Spleen (tissue), 7 donors: ENCODE data around the gene G2E3.

Source experiments
- CTCF ChIP-seq, 11 experiments: fragments of 200-600 bp in 7 of 11; fragments of 450-650 bp in 4 of 11; sonication (generic) in 4 of 11; IDR thresholded peaks in 8 of 11; conservative IDR thresholded peaks in 3 of 11; 1 replicate in 7 of 11; 2 replicates in 4 of 11; pipeline versions ENCODE4 v1.4.0 to v1.8.0; 2016 to 2021; ENCODE audit warnings: antibody characterized with exemption in 11 of 11, inconsistent platforms in 4 of 11, mild to moderate bottlenecking in 1 of 11
- POLR2A ChIP-seq, 3 donors: fragments of 450-650 bp; IDR thresholded peaks; one replicate each; pipeline ENCODE4 v1.5.1; 2017; ENCODE audit warnings: antibody characterized with exemption in 3 of 3, mild to moderate bottlenecking in 1 of 3
- POLR2AphosphoS5 ChIP-seq, 3 donors: sonication (generic); formaldehyde crosslinking; IDR thresholded peaks; one replicate each; pipeline ENCODE4 v1.5.1; 2017; ENCODE audit warnings: antibody characterized with exemption in 3 of 3
- donor health status: DM: no; HTN: no; CAD: no; lungs with moderate emphysema.
- donor health status: DM: no; HTN: no; CAD: no.
- donor health status: DM: no; HTN: no; CAD: no.

GRCh38 chr14:30632730-30633129 is 73.8 kb downstream of the G2E3 start:
- TF ChIP-seq CTCF (IDR thresholded peaks at IDR 0.05 in 8 of 11, conservative IDR thresholded peaks at IDR 0.05 in 3 of 11) (no peak), POLR2A (IDR thresholded peaks at IDR 0.05) (no peak), POLR2AphosphoS5 (IDR thresholded peaks at IDR 0.05) (no peak)
